Transverse colon (tissue), 4 donors: Measurements from ENCODE around the gene ZBTB7C. TPM values are rescaled to one million over a fixed set of nuclear protein-coding genes. Genes with fewer than 3 reads are reported as not detected.

ENCODE experiments used
- DNase-seq: peaks from one replicate; pipeline ENCODE4 v3.0.0-alpha.2; 2019
- H3K27ac ChIP-seq, 4 donors: fragments of 200-600 bp; sonication (generic); 2 replicates each; pipeline ENCODE4 v1.5.1; 2016 to 2018; ENCODE audit warnings: inconsistent platforms in 4 of 4
- H3K27me3 ChIP-seq: fragments of 200-600 bp; sonication (generic); 2 replicates; pipeline ENCODE4 v1.5.1; 2017; ENCODE audit warnings: inconsistent platforms
- H3K36me3 ChIP-seq, 4 donors: fragments of 200-600 bp; sonication (generic); 2 replicates each; pipeline ENCODE4 v1.5.1; 2017 to 2019; ENCODE audit warnings: inconsistent platforms in 4 of 4
- H3K4me1 ChIP-seq, 4 donors: fragments of 200-600 bp; sonication (generic); 2 replicates each; pipeline ENCODE4 v1.5.1; 2017 to 2020; ENCODE audit warnings: inconsistent platforms in 4 of 4
- H3K4me3 ChIP-seq, 4 donors: fragments of 200-600 bp; sonication (generic); 1 replicate in 1 of 4; 2 replicates in 3 of 4; pipeline versions ENCODE4 v1.5.1 to v1.6.1; 2017 to 2019; ENCODE audit warnings: inconsistent platforms in 4 of 4
- H3K9me3 ChIP-seq, 2 donors: fragments of 200-600 bp; sonication (generic); 2 replicates each; pipeline ENCODE4 v1.5.1; 2017 to 2019; ENCODE audit warnings: inconsistent platforms in 2 of 2
- CTCF ChIP-seq, 5 experiments: fragments of 200-600 bp in 3 of 5; fragments of 450-650 bp in 2 of 5; sonication (generic) in 3 of 5; IDR thresholded peaks; 1 replicate in 2 of 5; 2 replicates in 3 of 5; pipeline ENCODE4 v1.5.1; 2016 to 2017; ENCODE audit warnings: antibody characterized with exemption in 5 of 5, inconsistent platforms in 3 of 5, mild to moderate bottlenecking in 2 of 5, moderate library complexity in 1 of 5
- EP300 ChIP-seq: sonication (generic); formaldehyde crosslinking; IDR thresholded peaks from one replicate; pipeline ENCODE4 v1.6.1; 2017; ENCODE audit warnings: antibody characterized with exemption, low read depth
- POLR2A ChIP-seq: fragments of 450-650 bp; IDR thresholded peaks from one replicate; pipeline ENCODE4 v1.6.1; 2016; ENCODE audit warnings: antibody characterized with exemption, mild to moderate bottlenecking, moderate library complexity
- POLR2AphosphoS5 ChIP-seq, 3 donors: sonication (generic); formaldehyde crosslinking; IDR thresholded peaks; one replicate each; pipeline ENCODE4 v1.6.1; 2016; ENCODE audit warnings: antibody characterized with exemption in 3 of 3
- WGBS, 2 donors: methylation state at CpG; one replicate each; pipeline ENCODE4 v1.1.5; 2018; ENCODE audit warnings: low coverage in 1 of 2; 5-methylcytosine and 5-hydroxymethylcytosine counted together
- in situ Hi-C, 4 donors: fragments of 200-750 bp; cut with MboI; loops; one replicate each; pipeline versions ENCODE4 v1.15.0 to v1.15.1; 2017; ENCODE audit warnings: low sequenced_read_pairs in 3 of 4, low pct_ligation_motif_present in 1 of 4, low pct_unique_long_range_greater_than_20kb in 1 of 4
- intact Hi-C: fragments of 100-400 bp; cut with DNase I; formaldehyde crosslinking; loops from one replicate; pipeline ENCODE4 v1.15.1; 2023; ENCODE audit warnings: low total_unique reads
- total RNA-seq, 4 donors: library from RNA; depleted of rRNA; stranded (reverse); fragments of >200 nt; gene quantifications; one replicate each; pipeline ENCODE4 v1.1.0, GENCODE V29; 2016

ZBTB7C gene
- total RNA-seq, 4 donors from 2014 or later, result 38.4 to 81.2 (median 47.5) TPM

- TF ChIP-seq CTCF (IDR thresholded peaks at IDR 0.05) (no peak), EP300 (no peak), POLR2A (no peak), POLR2AphosphoS5 (IDR thresholded peaks at IDR 0.05) (no peak)
- in situ Hi-C loops (no loop called here), intact Hi-C loops (no loop called here)
Observed at GRCh38 chr18:48006415-48007175, 402.6 kb downstream of the ZBTB7C start.

GRCh38 chr18:48004577-48004976, 404.6 kb downstream of the ZBTB7C start:
- Histone ChIP-seq H3K27ac (peak overlapping the region in 2 of 4 donors; percentile 51 to 68), H3K9me3 (no peaks in the 10 kb centered on the region), H3K27me3 (no peaks in the 10 kb centered on the region), H3K36me3 (no peaks in the 10 kb centered on the region), H3K4me1 (peaks cover 0 to 22% (median 20%) of the 10 kb centered on the region in 4 donors), H3K4me3 (no peak overlapping the region)
- TF ChIP-seq EP300, result no peak
- no peak for TF ChIP-seq CTCF (IDR thresholded peaks at IDR 0.05)
- TF ChIP-seq POLR2A, result no peak
- TF ChIP-seq POLR2AphosphoS5 (IDR thresholded peaks at IDR 0.05), result no peak
- intact Hi-C loops, result no loop called here
- in situ Hi-C loops, result no loop called here
- 84% methylated on average over 2 of the region's 2 CpGs; no CpG with 5 or more reads in 1 of the 2 donors for WGBS, 2 donors
- no peak for DNase-seq

More at GRCh38 chr18:48006415-48007175, 402.6 kb downstream of the ZBTB7C start:
- Histone ChIP-seq H3K27me3 (no peaks in the 10 kb centered on the region), H3K9me3 (no peaks in the 10 kb centered on the region), H3K36me3 (no peaks in the 10 kb centered on the region), H3K4me1 (peaks cover 0 to 22% (median 20%) of the 10 kb centered on the region in 4 donors), H3K27ac (no peak overlapping the region), H3K4me3 (no peak overlapping the region)
- WGBS, 2 donors, result 88 to 95% methylated on average over 3 to 12 of the region's 12 CpGs
- DNase-seq, result no peak

- Histone ChIP-seq H3K27me3 (no peaks in the 10 kb centered on the region), H3K9me3 (no peaks in the 10 kb centered on the region), H3K4me1 (peaks cover 0 to 20% (median 19%) of the 10 kb centered on the region in 4 donors), H3K4me3 (no peak overlapping the region), H3K36me3 (no peaks in the 10 kb centered on the region), H3K27ac (peak overlapping the region in 3 of 4 donors; percentile 51 to 68 (median 52))
- TF ChIP-seq CTCF (IDR thresholded peaks at IDR 0.05), result no peak
- no peak for TF ChIP-seq POLR2A
- no peak for TF ChIP-seq POLR2AphosphoS5 (IDR thresholded peaks at IDR 0.05)
- TF ChIP-seq EP300, result no peak
- DNase-seq, result peak; percentile 66
- in situ Hi-C loops (no loop called here), intact Hi-C loops (no loop called here)
- WGBS, 2 donors, result 40% methylated on average over 10 of the region's 10 CpGs; no CpG with 5 or more reads in 1 of the 2 donors
Observed at GRCh38 chr18:48003426-48004349, 405.5 kb downstream of the ZBTB7C start.

GRCh38 chr18:48002933-48003365, 406.2 kb downstream of the ZBTB7C start:
- Histone ChIP-seq H3K27me3 (no peaks in the 10 kb centered on the region), H3K4me1 (peaks cover 0 to 19% (median 15%) of the 10 kb centered on the region in 4 donors), H3K27ac (peak overlapping the region in 3 of 4 donors; percentile 51 to 68 (median 52)), H3K36me3 (no peaks in the 10 kb centered on the region), H3K4me3 (no peak overlapping the region), H3K9me3 (no peaks in the 10 kb centered on the region)
- intact Hi-C loops (no loop called here), in situ Hi-C loops (no loop called here)
- TF ChIP-seq POLR2A (no peak), CTCF (IDR thresholded peaks at IDR 0.05) (no peak), EP300 (no peak), POLR2AphosphoS5 (IDR thresholded peaks at IDR 0.05) (no peak)
- peak; percentile 67 for DNase-seq
- WGBS, 2 donors, result 40% methylated on average over 5 of the region's 5 CpGs; no CpG with 5 or more reads in 1 of the 2 donors
